Kidney epithelial cell (primary cell): ENCODE results near the gene COMMD1. TPM values are rescaled to one million over a fixed set of nuclear protein-coding genes. Genes with fewer than 3 reads are reported as not detected.

Experiments
- DNase-seq: peaks from one replicate; pipeline ENCODE4 v3.0.0-alpha.2; 2010; ENCODE audit warnings: low read depth
- H3K27me3 ChIP-seq: 2 replicates; pipeline ENCODE4 v1.6.0; 2011; ENCODE audit warnings: low read length; ENCODE audit not compliant: control insufficient read depth, insufficient read depth
- H3K36me3 ChIP-seq: 2 replicates; pipeline ENCODE4 v1.5.1; 2011; ENCODE audit warnings: low read length; ENCODE audit not compliant: control insufficient read depth, insufficient read depth
- H3K4me3 ChIP-seq: 2 replicates; pipeline ENCODE4 v1.5.1; 2011; ENCODE audit warnings: low read depth, mild to moderate bottlenecking, control low read depth, low read length
- CTCF ChIP-seq: IDR thresholded peaks from 2 replicates; pipeline ENCODE4 v1.5.1; 2011; ENCODE audit warnings: mild to moderate bottlenecking, moderate library complexity, low read length, control low read depth, inconsistent platforms; ENCODE audit not compliant: insufficient read depth, poor library complexity, severe bottlenecking
- total RNA-seq: library from RNA; depleted of rRNA; stranded (reverse); fragments of >200 nt; gene quantifications from 2 replicates; pipeline ENCODE4 v1.2.3, GENCODE V29; 2015

COMMD1 gene
- total RNA-seq, 1 donor from 2014 or later, result 44.1 TPM

GRCh38 chr2:62163106-62163831 is 257.8 kb downstream of the COMMD1 start:
- Histone ChIP-seq H3K27me3 (no peaks in the 10 kb centered on the region), H3K36me3 (no peaks in the 10 kb centered on the region), H3K4me3 (no peak overlapping the region)
- DNase-seq, result no peak
- TF ChIP-seq CTCF, result no peak

GRCh38 chr2:62163834-62164233 is 258.4 kb downstream of the COMMD1 start:
- DNase-seq, result no peak
- Histone ChIP-seq H3K4me3 (no peak overlapping the region), H3K36me3 (no peaks in the 10 kb centered on the region), H3K27me3 (no peaks in the 10 kb centered on the region)
- no peak for TF ChIP-seq CTCF

- no peaks in the 10 kb centered on the region for H3K36me3 ChIP-seq
- DNase-seq, result no peak
- H3K27me3 ChIP-seq, result no peaks in the 10 kb centered on the region
- TF ChIP-seq CTCF, result no peak
- no peak overlapping the region for H3K4me3 ChIP-seq
Measured at GRCh38 chr2:62175728-62176127, 270.3 kb downstream of the COMMD1 start.

- no peaks in the 10 kb centered on the region for H3K27me3 ChIP-seq
- H3K36me3 ChIP-seq, result no peaks in the 10 kb centered on the region
- no peak for DNase-seq
- no peak overlapping the region for H3K4me3 ChIP-seq
- TF ChIP-seq CTCF, result no peak
Measured at GRCh38 chr2:62176801-62177200, 271.3 kb downstream of the COMMD1 start.

GRCh38 chr2:62177392-62178049 is 272.0 kb downstream of the COMMD1 start:
- no peak for DNase-seq
- TF ChIP-seq CTCF, result no peak
- Histone ChIP-seq H3K36me3 (no peaks in the 10 kb centered on the region), H3K4me3 (no peak overlapping the region), H3K27me3 (no peaks in the 10 kb centered on the region)
